ENCODE measurements around the gene ZNF564. TPM values are rescaled to one million over a fixed set of nuclear protein-coding genes. Genes with fewer than 3 reads are reported as not detected.

The ZNF564 gene
- total RNA-seq, 1 experiment from 2014 or later, result 6.1 TPM

DNA sequence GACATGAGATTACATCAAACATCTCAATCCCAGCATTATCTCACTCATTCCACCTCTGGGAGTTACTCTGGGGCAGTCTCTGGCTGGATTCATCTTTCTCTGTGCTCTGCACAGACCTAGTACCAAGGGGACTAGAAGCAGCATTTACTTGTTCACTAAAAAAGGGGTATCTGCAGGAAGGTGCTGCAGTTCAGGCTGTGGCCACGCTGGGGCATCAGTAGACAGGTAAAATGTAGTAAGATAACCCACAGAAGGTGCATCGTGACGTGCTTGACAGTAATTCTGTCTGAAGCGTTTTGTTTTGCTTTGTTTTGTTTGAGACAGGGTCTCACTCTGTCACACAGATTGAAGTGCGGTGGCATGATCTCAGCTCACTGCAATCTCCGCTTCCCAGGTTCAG, 29.3 kb downstream of the ZNF564 start:
- H3K9me3 ChIP-seq (ENCODE audit: control insufficient read depth in 1 of 2, insufficient read depth in 1 of 2, low read depth in 1 of 2, low read length in 2 of 2), result peaks cover 46 to 67% of the 10 kb centered on the region in 2 experiments; a peak in 3 of 4 replicates
- no peak overlapping the region for H2AFZ ChIP-seq (ENCODE audit: low read depth, low read length, poor library complexity, severe bottlenecking)
- intact Hi-C loops (cut with micrococcal nuclease), result no loop called here
- no peaks in the 10 kb centered on the region for H3K4me1 ChIP-seq (ENCODE audit: control insufficient read depth in 1 of 2, insufficient read depth in 2 of 2, low read length in 2 of 2)
- no peaks in the 10 kb centered on the region for H3K27me3 ChIP-seq (ENCODE audit: insufficient read depth, low read length)
- no peak overlapping the region for H3K27ac ChIP-seq (ENCODE audit: low read depth, low read length)
- no peaks in the 10 kb centered on the region for H3K9me2 ChIP-seq (ENCODE audit: insufficient read depth)
- H3K4me2 ChIP-seq (ENCODE audit: low read length), result no peak overlapping the region
- no peak overlapping the region for H3K9ac ChIP-seq (ENCODE audit: low read length)
- peaks cover 10 to 11% of the 10 kb centered on the region in 2 experiments for H3K36me3 ChIP-seq (ENCODE audit: control insufficient read depth in 1 of 2, insufficient read depth in 2 of 2, low read length in 2 of 2)
- ATAC-seq (peak; percentile 49; the same call in 1 of the 2 replicates), DNase-seq (ENCODE audit: low read depth, low spot score) (no peak)
- no peaks in the 10 kb centered on the region for H3K79me2 ChIP-seq (ENCODE audit: insufficient read depth, low read length)
- H3K4me3 ChIP-seq (replicated peaks in 1 of 2; ENCODE audit: low read depth in 1 of 2, low read length in 2 of 2), result no peak overlapping the region
- TF ChIP-seq, protein P1, sequence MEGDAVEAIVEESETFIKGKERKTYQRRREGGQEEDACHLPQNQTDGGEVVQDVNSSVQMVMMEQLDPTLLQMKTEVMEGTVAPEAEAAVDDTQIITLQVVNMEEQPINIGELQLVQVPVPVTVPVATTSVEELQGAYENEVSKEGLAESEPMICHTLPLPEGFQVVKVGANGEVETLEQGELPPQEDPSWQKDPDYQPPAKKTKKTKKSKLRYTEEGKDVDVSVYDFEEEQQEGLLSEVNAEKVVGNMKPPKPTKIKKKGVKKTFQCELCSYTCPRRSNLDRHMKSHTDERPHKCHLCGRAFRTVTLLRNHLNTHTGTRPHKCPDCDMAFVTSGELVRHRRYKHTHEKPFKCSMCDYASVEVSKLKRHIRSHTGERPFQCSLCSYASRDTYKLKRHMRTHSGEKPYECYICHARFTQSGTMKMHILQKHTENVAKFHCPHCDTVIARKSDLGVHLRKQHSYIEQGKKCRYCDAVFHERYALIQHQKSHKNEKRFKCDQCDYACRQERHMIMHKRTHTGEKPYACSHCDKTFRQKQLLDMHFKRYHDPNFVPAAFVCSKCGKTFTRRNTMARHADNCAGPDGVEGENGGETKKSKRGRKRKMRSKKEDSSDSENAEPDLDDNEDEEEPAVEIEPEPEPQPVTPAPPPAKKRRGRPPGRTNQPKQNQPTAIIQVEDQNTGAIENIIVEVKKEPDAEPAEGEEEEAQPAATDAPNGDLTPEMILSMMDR (IDR thresholded peaks at IDR 0.05 in 2 of 3, conservative IDR thresholded peaks at IDR 0.05 in 1 of 3; ENCODE audit: borderline replicate concordance in 1 of 3, insufficient read depth in 1 of 3, low read depth in 2 of 3, low read length in 2 of 3), result peak in 2 of 3 experiments; percentile 17 to 29; a peak in 2 of 6 replicates
- TF ChIP-seq CBX3 (IDR thresholded peaks at IDR 0.05; ENCODE audit: low read depth) (no peak), RAD21 (IDR thresholded peaks at IDR 0.05; ENCODE audit: low read depth) (peak; percentile 13; the same call in 1 of the 2 replicates)
- no peaks in the 10 kb centered on the region for H4K20me1 ChIP-seq (ENCODE audit: insufficient read depth)
- ChIA-PET POLR2A (no interaction called here), CTCF (no interaction called here), RAD21 (ENCODE audit: low non-redundant PET in 1 of 2, low total read pairs in 2 of 2, uncharacterized antibody in 2 of 2, unreplicated experiment in 2 of 2) (no interaction called here)
- no TSS peak for BruUV-seq (replicated peaks)

DNA sequence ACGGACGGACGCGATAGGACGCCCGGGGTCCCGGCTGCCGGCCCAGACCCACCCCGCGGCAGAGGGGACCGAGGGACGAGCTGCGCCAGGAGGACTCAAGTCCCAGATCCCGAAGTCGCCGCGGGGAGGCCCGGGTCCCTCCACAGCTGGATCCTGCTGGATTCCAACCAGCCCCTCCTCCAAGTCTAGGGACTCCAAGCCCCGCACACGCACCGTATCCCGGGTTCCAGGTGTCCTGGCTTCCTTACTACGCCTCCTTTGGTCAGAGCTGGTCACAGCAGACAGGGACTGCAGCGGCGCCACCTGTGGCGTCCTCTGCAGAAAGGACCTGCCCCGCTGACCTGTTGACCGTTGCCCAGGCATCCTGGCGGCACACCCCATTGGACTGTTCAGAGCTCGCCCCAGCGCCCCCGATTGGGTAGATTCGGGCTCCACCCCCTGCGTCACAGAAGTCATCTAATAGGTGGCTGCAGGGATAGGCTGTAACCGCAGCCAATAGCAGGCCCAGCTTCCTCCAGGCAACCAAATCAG, 37.7 kb downstream of the ZNF564 start:
- CTCF ChIA-PET, result no interaction called here
- POLR2A ChIA-PET, result no interaction called here
- Histone ChIP-seq H3K4me3 (replicated peaks in 1 of 2; ENCODE audit: low read depth in 1 of 2, low read length in 2 of 2) (no peak overlapping the region), H3K27me3 (ENCODE audit: insufficient read depth, low read length) (no peaks in the 10 kb centered on the region), H3K79me2 (ENCODE audit: insufficient read depth, low read length) (no peaks in the 10 kb centered on the region), H3K4me1 (ENCODE audit: control insufficient read depth in 1 of 2, insufficient read depth in 2 of 2, low read length in 2 of 2) (no peaks in the 10 kb centered on the region), H3K9ac (ENCODE audit: low read length) (no peak overlapping the region), H4K20me1 (ENCODE audit: insufficient read depth) (no peaks in the 10 kb centered on the region), H3K9me2 (ENCODE audit: insufficient read depth) (no peaks in the 10 kb centered on the region), H3K36me3 (ENCODE audit: control insufficient read depth in 1 of 2, insufficient read depth in 2 of 2, low read length in 2 of 2) (no peaks in the 10 kb centered on the region), H3K27ac (ENCODE audit: low read depth, low read length) (no peak overlapping the region), H3K9me3 (ENCODE audit: control insufficient read depth in 1 of 2, insufficient read depth in 1 of 2, low read depth in 1 of 2, low read length in 2 of 2) (peaks cover 8 to 9% of the 10 kb centered on the region in 2 experiments; a peak in 2 of 4 replicates), H2AFZ (ENCODE audit: low read depth, low read length, poor library complexity, severe bottlenecking) (no peak overlapping the region), H3K4me2 (ENCODE audit: low read length) (no peak overlapping the region)
- intact Hi-C loops (cut with micrococcal nuclease), result no loop called here
- no peak for TF ChIP-seq FOSL1 (IDR thresholded peaks at IDR 0.05; ENCODE audit: low read depth)
- TF ChIP-seq ZFX (IDR thresholded peaks at IDR 0.05), result no peak
- TF ChIP-seq RAD21 (IDR thresholded peaks at IDR 0.05; ENCODE audit: low read depth), result no peak
- TF ChIP-seq SP1 (IDR thresholded peaks at IDR 0.05; ENCODE audit: low read depth), result no peak
- TF ChIP-seq, protein P1 (IDR thresholded peaks at IDR 0.05 in 2 of 3, conservative IDR thresholded peaks at IDR 0.05 in 1 of 3; ENCODE audit: borderline replicate concordance in 1 of 3, insufficient read depth in 1 of 3, low read depth in 2 of 3, low read length in 2 of 3), result no peak
- TF ChIP-seq, protein P2, sequence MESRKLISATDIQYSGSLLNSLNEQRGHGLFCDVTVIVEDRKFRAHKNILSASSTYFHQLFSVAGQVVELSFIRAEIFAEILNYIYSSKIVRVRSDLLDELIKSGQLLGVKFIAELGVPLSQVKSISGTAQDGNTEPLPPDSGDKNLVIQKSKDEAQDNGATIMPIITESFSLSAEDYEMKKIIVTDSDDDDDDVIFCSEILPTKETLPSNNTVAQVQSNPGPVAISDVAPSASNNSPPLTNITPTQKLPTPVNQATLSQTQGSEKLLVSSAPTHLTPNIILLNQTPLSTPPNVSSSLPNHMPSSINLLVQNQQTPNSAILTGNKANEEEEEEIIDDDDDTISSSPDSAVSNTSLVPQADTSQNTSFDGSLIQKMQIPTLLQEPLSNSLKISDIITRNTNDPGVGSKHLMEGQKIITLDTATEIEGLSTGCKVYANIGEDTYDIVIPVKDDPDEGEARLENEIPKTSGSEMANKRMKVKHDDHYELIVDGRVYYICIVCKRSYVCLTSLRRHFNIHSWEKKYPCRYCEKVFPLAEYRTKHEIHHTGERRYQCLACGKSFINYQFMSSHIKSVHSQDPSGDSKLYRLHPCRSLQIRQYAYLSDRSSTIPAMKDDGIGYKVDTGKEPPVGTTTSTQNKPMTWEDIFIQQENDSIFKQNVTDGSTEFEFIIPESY (IDR thresholded peaks at IDR 0.05; ENCODE audit: extremely low read depth, insufficient replicate concordance, low read length), result no peak
- TF ChIP-seq ZNF274 (IDR thresholded peaks at IDR 0.05; ENCODE audit: low read depth, low read length), result no peak
- DNase-seq (ENCODE audit: low read depth, low spot score) (no peak), ATAC-seq (no peak)
- RAD21 ChIA-PET (ENCODE audit: low non-redundant PET in 1 of 2, low total read pairs in 2 of 2, uncharacterized antibody in 2 of 2, unreplicated experiment in 2 of 2), result no interaction called here
- no TSS peak for BruUV-seq (replicated peaks)
